GM23338 (cell line): ENCODE results near the gene OAT. TPM values are rescaled to one million over a fixed set of nuclear protein-coding genes. Genes with fewer than 3 reads are reported as not detected.

ENCODE experiments used
- ATAC-seq: fragments of 200-7000 bp; cut with Tn5 transposase; 3 replicates; pipeline ENCODE4 v1.9.1; 2020
- DNase-seq: peaks from one replicate; pipeline ENCODE4 v3.0.0-alpha.2; 2015; ENCODE audit warnings: low spot score
- H2AFZ ChIP-seq: fragments of 200-600 bp; sonication (generic); 2 replicates; pipeline ENCODE4 v1.8.0; 2016; ENCODE audit warnings: antibody characterized with exemption, mild to moderate bottlenecking, moderate library complexity
- H3F3A ChIP-seq: fragments of 200-600 bp; sonication (generic); replicated peaks from 2 replicates; pipeline ENCODE4 v1.8.0; 2017; ENCODE audit warnings: antibody characterized with exemption, mixed run types, low read depth
- H3K27ac ChIP-seq: fragments of 200-600 bp; sonication (generic); 2 replicates; pipeline ENCODE4 v1.6.1; 2016; ENCODE audit warnings: low read depth
- H3K27me3 ChIP-seq: fragments of 200-600 bp; sonication (generic); 2 replicates; pipeline ENCODE4 v1.8.0; 2016; ENCODE audit warnings: mild to moderate bottlenecking, mixed run types, moderate library complexity; ENCODE audit not compliant: insufficient read depth
- H3K36me3 ChIP-seq: fragments of 200-600 bp; sonication (generic); 2 replicates; pipeline ENCODE4 v1.8.0; 2016; ENCODE audit warnings: mild to moderate bottlenecking; ENCODE audit not compliant: insufficient read depth
- H3K4me1 ChIP-seq: fragments of 200-600 bp; sonication (generic); 2 replicates; pipeline ENCODE4 v1.8.0; 2016; ENCODE audit warnings: mild to moderate bottlenecking, moderate library complexity; ENCODE audit not compliant: insufficient read depth
- H3K4me2 ChIP-seq: fragments of 200-600 bp; sonication (generic); 2 replicates; pipeline ENCODE4 v1.7.1; 2017; ENCODE audit warnings: mixed run types
- H3K4me3 ChIP-seq: fragments of 200-600 bp; sonication (generic); 2 replicates; pipeline ENCODE4 v1.6.1; 2016; ENCODE audit warnings: mixed run types
- H3K79me2 ChIP-seq: fragments of 200-600 bp; sonication (generic); replicated peaks from 2 replicates; pipeline ENCODE4 v1.8.0; 2017; ENCODE audit warnings: mild to moderate bottlenecking; ENCODE audit not compliant: insufficient read depth
- H3K9me2 ChIP-seq: fragments of 200-600 bp; sonication (generic); 2 replicates; pipeline ENCODE4 v1.8.0; 2017; ENCODE audit not compliant: insufficient read depth
- H4K20me1 ChIP-seq: fragments of 200-600 bp; sonication (generic); replicated peaks from 2 replicates; pipeline ENCODE4 v1.8.0; 2017; ENCODE audit warnings: mild to moderate bottlenecking; ENCODE audit not compliant: insufficient read depth
- H3K27ac Mint-ChIP-seq: 2 replicates; pipeline ENCODE4 v1.8.0; 2020; ENCODE audit warnings: inconsistent platforms, mild to moderate bottlenecking, moderate library complexity, mixed read lengths
- H3K27me3 Mint-ChIP-seq: 3 replicates; pipeline ENCODE4 v1.8.0; 2022; ENCODE audit warnings: low read depth, mild to moderate bottlenecking, moderate library complexity, mixed read lengths, inconsistent platforms; ENCODE audit not compliant: insufficient read depth, poor library complexity
- H3K36me3 Mint-ChIP-seq: 3 replicates; pipeline ENCODE4 v1.8.0; 2021; ENCODE audit warnings: low read depth, mild to moderate bottlenecking, inconsistent platforms, moderate library complexity, mixed read lengths
- H3K4me1 Mint-ChIP-seq: 3 replicates; pipeline ENCODE4 v1.8.0; 2020; ENCODE audit warnings: mild to moderate bottlenecking, inconsistent platforms, mixed read lengths
- H3K4me3 Mint-ChIP-seq: 3 replicates; pipeline ENCODE4 v1.8.0; 2021; ENCODE audit warnings: moderate library complexity, mild to moderate bottlenecking, inconsistent platforms, mixed read lengths
- H3K9me3 Mint-ChIP-seq: 3 replicates; pipeline ENCODE4 v1.8.0; 2020; ENCODE audit warnings: moderate library complexity, mild to moderate bottlenecking, inconsistent platforms, mixed read lengths
- CTCF ChIP-seq, 2 experiments: fragments of 200-600 bp in 1 of 2; sonication (generic) in 1 of 2; conservative IDR thresholded peaks; 2 replicates each; pipeline versions ENCODE4 v1.5.1 to v1.6.1; 2016 to 2017; ENCODE audit warnings: antibody characterized with exemption in 2 of 2, low read depth in 2 of 2, mild to moderate bottlenecking in 2 of 2, moderate library complexity in 1 of 2
- ETS1 ChIP-seq: IDR thresholded peaks from 2 replicates; pipeline ENCODE4 v1.6.1; 2016; ENCODE audit warnings: antibody characterized with exemption
- EZH2 ChIP-seq: fragments of 200-600 bp; sonication (generic); IDR thresholded peaks from one replicate; pipeline ENCODE4 v1.8.0; 2017; ENCODE audit warnings: antibody characterized with exemption, mild to moderate bottlenecking, low read depth; ENCODE audit not compliant: unreplicated experiment
- NANOG ChIP-seq: IDR thresholded peaks from 2 replicates; pipeline ENCODE4 v1.6.1; 2016; ENCODE audit warnings: antibody characterized with exemption, borderline replicate concordance
- REST ChIP-seq: IDR thresholded peaks from one replicate; pipeline ENCODE4 v1.6.1; 2018; ENCODE audit warnings: antibody characterized with exemption; ENCODE audit not compliant: unreplicated experiment
- STAT1 ChIP-seq: IDR thresholded peaks from one replicate; pipeline ENCODE4 v1.6.1; 2016; ENCODE audit warnings: antibody characterized with exemption; ENCODE audit not compliant: unreplicated experiment
- ZNF331 ChIP-seq: fragments of 250-450 bp; sonication (Bioruptor Pico); IDR thresholded peaks from 2 replicates; pipeline ENCODE4 v1.5.0; 2020; ENCODE audit warnings: low read depth, mild to moderate bottlenecking, moderate library complexity
- ZNF462 ChIP-seq: fragments of 250-450 bp; sonication (Bioruptor Pico); IDR thresholded peaks from 2 replicates; pipeline ENCODE4 v1.5.0; 2020; ENCODE audit warnings: mild to moderate bottlenecking, moderate library complexity
- polyA plus RNA-seq: library from polyadenylated mRNA; unstranded; fragments of >200 nt; fragmentation: Nextera tagmentation; extraction: Ambion mirVana; gene quantifications from 2 replicates; pipeline ENCODE4 v1.2.1, GENCODE V29; 2016
- total RNA-seq: library from RNA; depleted of rRNA; stranded (reverse); fragments of >200 nt; shearing (Covaris generic); gene quantifications from 2 replicates; pipeline ENCODE4 v1.2.3, GENCODE V29; 2014

OAT gene
- total and polyA plus RNA-seq, 2 experiments from 2014 or later = 131 to 139 TPM

- TF ChIP-seq ZNF462 = no peak
- TF ChIP-seq ZNF331 (CRISPR knock-in tag) = no peak
- TF ChIP-seq NANOG = no peak
- TF ChIP-seq STAT1 = no peak
These were observed 67.1 kb downstream of the OAT start (continued) for GRCh38 chr10:124351481-124352220.

GRCh38 chr10:124350806-124351205, 67.9 kb downstream of the OAT start:
- Histone ChIP-seq H3K4me3 (no peak overlapping the region), H3K36me3 (no peaks in the 10 kb centered on the region), H3K4me1 (peaks cover 4% of the 10 kb centered on the region; the same call in 1 of the 2 replicates), H3K4me2 (no peak overlapping the region), H3K27ac (no peak overlapping the region), H4K20me1 (no peaks in the 10 kb centered on the region), H3K27me3 (no peaks in the 10 kb centered on the region), H3F3A (no peaks in the 10 kb centered on the region), H3K79me2 (no peaks in the 10 kb centered on the region), H3K9me2 (no peaks in the 10 kb centered on the region), H2AFZ (no peak overlapping the region)
- no peak for ATAC-seq
- no peak for DNase-seq
- peaks cover 15% of the 10 kb centered on the region for H3K27me3 Mint-ChIP-seq
- no peaks in the 10 kb centered on the region for H3K36me3 Mint-ChIP-seq
- H3K4me3 Mint-ChIP-seq = no peak overlapping the region
- no peaks in the 10 kb centered on the region for H3K9me3 Mint-ChIP-seq
- no peak overlapping the region for H3K27ac Mint-ChIP-seq
- H3K4me1 Mint-ChIP-seq = peaks cover 18% of the 10 kb centered on the region
- no peak for TF ChIP-seq EZH2
- TF ChIP-seq CTCF (conservative IDR thresholded peaks at IDR 0.05; ENCODE audit: low read depth in 2 of 2) = no peak
- no peak for TF ChIP-seq ZNF331 (CRISPR knock-in tag)
- no peak for TF ChIP-seq REST
- no peak for TF ChIP-seq ETS1
